Erythroblast (primary cell): ENCODE measurements around the gene CMPK1.

Source experiments
- DNase-seq, 2 experiments: peaks; one replicate each; lab custom pipeline; 2025; lab: John Stamatoyannopoulos, UW
- GATA1 ChIP-seq: IDR thresholded peaks from 2 replicates; pipeline ENCODE4 v1.6.1; 2011; ENCODE audit warnings: low read depth, mild to moderate bottlenecking, control low read depth, low read length, moderate library complexity
- POLR2A ChIP-seq: IDR thresholded peaks from 2 replicates; pipeline ENCODE4 v1.6.1; 2011; ENCODE audit warnings: mild to moderate bottlenecking, low read length

CMPK1 gene

DNA sequence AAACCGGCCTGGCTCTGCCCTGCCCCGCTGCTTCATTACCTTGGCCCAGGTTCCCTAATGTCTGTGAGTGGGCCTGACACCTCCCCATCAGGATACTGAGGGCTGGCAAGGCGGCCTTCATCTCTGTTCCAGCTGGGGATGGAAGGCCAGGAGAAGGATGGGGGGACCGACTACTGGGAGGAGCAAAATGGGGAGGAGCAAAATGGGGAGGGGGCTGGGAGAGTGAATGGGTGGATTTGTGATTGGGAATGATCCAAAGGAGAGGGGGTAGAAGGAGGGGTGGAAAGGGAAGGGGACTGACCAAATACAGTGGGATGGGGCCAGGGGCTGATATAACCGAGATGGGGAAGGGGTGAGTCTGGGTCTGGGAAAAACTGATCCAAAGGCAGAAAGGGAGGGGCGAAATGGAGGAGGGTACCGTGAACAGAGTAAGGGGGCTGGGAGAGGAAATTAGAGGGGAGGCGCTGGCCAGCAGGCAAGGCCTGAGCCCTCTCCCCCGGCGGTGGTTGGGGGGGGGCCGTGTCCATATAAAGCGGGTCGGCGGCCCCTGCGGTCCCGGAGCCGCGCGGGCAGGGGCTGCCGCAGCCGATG is 82.2 kb downstream of the CMPK1 start, which contains the start of gene FOXE3:
Gene FOXE3, plus strand, starts transcription at position 558 of the 591 bp plus-strand sequence. Its CDS starts 31 bp downstream, at position 589.
- TF ChIP-seq POLR2A = no peak
- TF ChIP-seq GATA1 = no peak
- DNase-seq = no peak

DNA sequence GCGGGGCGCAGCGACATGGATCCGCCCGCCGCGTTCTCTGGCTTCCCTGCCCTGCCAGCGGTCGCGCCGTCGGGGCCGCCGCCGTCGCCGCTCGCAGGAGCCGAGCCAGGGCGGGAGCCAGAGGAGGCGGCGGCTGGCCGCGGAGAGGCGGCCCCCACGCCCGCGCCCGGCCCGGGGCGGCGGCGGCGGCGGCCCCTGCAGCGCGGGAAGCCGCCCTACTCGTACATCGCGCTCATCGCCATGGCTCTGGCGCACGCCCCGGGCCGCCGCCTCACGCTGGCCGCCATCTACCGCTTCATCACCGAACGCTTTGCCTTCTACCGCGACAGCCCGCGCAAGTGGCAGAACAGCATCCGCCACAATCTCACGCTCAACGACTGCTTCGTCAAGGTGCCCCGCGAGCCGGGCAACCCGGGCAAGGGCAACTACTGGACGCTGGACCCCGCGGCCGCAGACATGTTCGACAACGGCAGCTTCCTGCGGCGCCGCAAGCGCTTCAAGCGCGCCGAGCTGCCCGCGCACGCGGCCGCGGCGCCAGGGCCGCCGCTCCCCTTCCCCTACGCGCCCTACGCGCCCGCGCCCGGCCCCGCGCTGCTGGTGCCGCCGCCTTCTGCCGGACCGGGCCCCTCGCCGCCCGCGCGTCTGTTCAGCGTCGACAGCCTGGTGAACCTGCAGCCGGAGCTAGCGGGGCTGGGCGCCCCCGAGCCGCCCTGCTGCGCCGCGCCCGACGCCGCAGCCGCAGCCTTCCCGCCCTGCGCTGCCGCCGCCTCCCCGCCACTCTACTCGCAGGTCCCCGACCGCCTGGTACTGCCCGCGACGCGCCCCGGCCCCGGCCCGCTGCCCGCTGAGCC is 83.0 kb downstream of the CMPK1 start:
- peak; percentile 37 to 42 for DNase-seq
- no peak for TF ChIP-seq GATA1
- TF ChIP-seq POLR2A = no peak

GRCh38 chr1:47417170-47418044 is 83.8 kb downstream of the CMPK1 start:
- DNase-seq = no peak
- TF ChIP-seq GATA1 = no peak
- TF ChIP-seq POLR2A = no peak

DNA sequence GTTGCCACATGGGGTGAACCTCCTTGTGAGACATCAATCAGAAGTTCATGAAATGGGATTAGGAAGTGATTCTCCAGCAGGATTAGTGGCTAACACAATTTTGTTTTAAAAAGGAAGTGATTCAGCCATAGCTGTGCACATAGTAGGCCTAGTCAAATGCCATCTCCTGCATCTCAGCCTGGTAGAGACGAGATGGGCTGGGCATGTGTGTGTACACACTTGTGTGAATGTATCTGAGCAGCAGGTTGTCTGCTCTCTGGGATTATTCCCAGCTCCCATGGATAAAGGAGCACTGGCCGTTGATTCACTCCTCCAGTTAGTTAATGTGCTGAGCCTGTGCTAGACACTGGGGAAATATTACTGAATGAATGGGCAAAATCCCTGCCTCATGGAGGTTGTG is 84.5 kb downstream of the CMPK1 start:
- TF ChIP-seq GATA1 = no peak
- TF ChIP-seq POLR2A = no peak
- DNase-seq = no peak

- no peak for DNase-seq
These were observed 85.2 kb downstream of the CMPK1 start for GRCh38 chr1:47418681-47419325.

DNA sequence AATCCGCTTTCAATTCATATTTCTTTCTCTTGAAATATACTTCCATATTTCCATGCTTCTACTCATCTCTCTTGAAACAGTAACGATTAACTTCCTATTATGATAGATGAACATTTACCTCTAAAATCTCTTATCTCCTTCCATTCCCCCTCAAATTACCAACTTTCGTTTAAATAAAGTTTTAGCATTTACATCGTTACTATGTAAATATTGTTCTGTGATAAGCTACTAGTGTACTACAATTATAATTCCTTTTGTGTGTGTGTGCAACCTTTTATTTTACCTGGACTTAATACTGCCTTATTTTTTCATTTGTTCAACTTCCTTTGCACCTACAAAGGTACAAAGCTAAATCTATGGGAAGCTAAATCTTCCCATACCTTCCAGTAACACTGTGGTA is 87.0 kb downstream of the CMPK1 start:
- no peak for DNase-seq
- no peak for TF ChIP-seq POLR2A
- TF ChIP-seq GATA1 = no peak

More at GRCh38 chr1:47418681-47419325, 85.2 kb downstream of the CMPK1 start:
- TF ChIP-seq POLR2A (no peak), GATA1 (no peak)

- TF ChIP-seq GATA1 (no peak), POLR2A (no peak)
- DNase-seq = no peak
These were observed 90.3 kb downstream of the CMPK1 start for GRCh38 chr1:47423872-47424271.

GRCh38 chr1:47424336-47424982 is 90.9 kb downstream of the CMPK1 start:
- TF ChIP-seq GATA1 (no peak), POLR2A (no peak)
- DNase-seq = peak; percentile 15 to 47
